WTC11 (cell line): ENCODE data around the gene EEFSEC. TPM values are rescaled to one million over a fixed set of nuclear protein-coding genes. Genes with fewer than 3 reads are reported as not detected.
A peak's percentile ranks its signal among the peaks of the same experiment; 100 is the strongest.

ENCODE experiments used
- ATAC-seq: fragments of 200-7000 bp; cut with Tn5 transposase; 2 replicates; pipeline ENCODE4 v1.10.0; 2021; ENCODE audit warnings: mild to moderate bottlenecking, moderate library complexity
- CTCF ChIA-PET: fragments of 300-600 bp; sonication (Branson Sonifier 250); formaldehyde crosslinking; loops from one replicate; lab custom pipeline; 2021; ENCODE audit warnings: antibody characterized with exemption; lab: Charles Lee
- POLR2A ChIA-PET: fragments of 350-600 bp; sonication (Branson Sonifier 250); formaldehyde crosslinking; loops from one replicate; lab custom pipeline; 2021; ENCODE audit warnings: antibody characterized with exemption; lab: Charles Lee
- DNase-seq: peaks from one replicate; pipeline ENCODE4 v3.0.0; 2021; ENCODE audit warnings: low spot score
- H3K27ac Mint-ChIP-seq: 2 replicates; pipeline ENCODE4 v1.8.0; 2021; ENCODE audit warnings: mixed read lengths
- H3K27me3 Mint-ChIP-seq: 2 replicates; pipeline ENCODE4 v1.8.0; 2021; ENCODE audit warnings: low read depth, mild to moderate bottlenecking, moderate library complexity, mixed read lengths
- H3K36me3 Mint-ChIP-seq: 2 replicates; pipeline ENCODE4 v1.8.0; 2021; ENCODE audit warnings: mixed read lengths
- H3K4me1 Mint-ChIP-seq: 2 replicates; pipeline ENCODE4 v1.8.0; 2022; ENCODE audit warnings: mixed read lengths
- H3K4me3 Mint-ChIP-seq: 2 replicates; pipeline ENCODE4 v1.8.0; 2021; ENCODE audit warnings: mild to moderate bottlenecking, moderate library complexity, mixed read lengths
- H3K9me3 Mint-ChIP-seq: 2 replicates; pipeline ENCODE4 v1.8.0; 2021; ENCODE audit warnings: mixed read lengths
- ESRRA ChIP-seq: sonication (generic); formaldehyde crosslinking; IDR thresholded peaks from 2 replicates; pipeline ENCODE4 v1.8.1; 2022; ENCODE audit warnings: mild to moderate bottlenecking, missing genetic modification reagents, borderline replicate concordance
- GTF2I ChIP-seq: fragments of 250-450 bp; sonication (Bioruptor Pico); conservative IDR thresholded peaks from 2 replicates; pipeline ENCODE4 v1.4.0; 2021; ENCODE audit warnings: mild to moderate bottlenecking
- MXD4 ChIP-seq: fragments of 250-450 bp; sonication (Bioruptor Pico); IDR thresholded peaks from 2 replicates; pipeline ENCODE4 v1.8.0; 2021; ENCODE audit warnings: mild to moderate bottlenecking, moderate library complexity, borderline replicate concordance
- NFATC4 ChIP-seq: fragments of 250-450 bp; sonication (Bioruptor Pico); IDR thresholded peaks from 2 replicates; pipeline ENCODE4 v1.9.0; 2021; ENCODE audit warnings: mild to moderate bottlenecking
- NR3C1 ChIP-seq: sonication (generic); formaldehyde crosslinking; conservative IDR thresholded peaks from 2 replicates; pipeline ENCODE4 v1.8.1; 2023; ENCODE audit warnings: low read depth, mild to moderate bottlenecking, missing genetic modification reagents
- RELA ChIP-seq: sonication (generic); formaldehyde crosslinking; IDR thresholded peaks from 2 replicates; pipeline ENCODE4 v1.8.1; 2022; ENCODE audit warnings: missing genetic modification reagents, mild to moderate bottlenecking, borderline replicate concordance
- SP1 ChIP-seq: sonication (generic); formaldehyde crosslinking; conservative IDR thresholded peaks from 2 replicates; pipeline ENCODE4 v1.8.1; 2022; ENCODE audit warnings: missing genetic modification reagents
- TCF7 ChIP-seq: sonication (generic); formaldehyde crosslinking; IDR thresholded peaks from 2 replicates; pipeline ENCODE4 v1.8.0; 2022; ENCODE audit warnings: mild to moderate bottlenecking, low read depth, missing genetic modification reagents, moderate library complexity
- ZBTB21 ChIP-seq: sonication (generic); formaldehyde crosslinking; IDR thresholded peaks from 2 replicates; pipeline ENCODE4 v1.8.1; 2023; ENCODE audit warnings: mild to moderate bottlenecking, missing genetic modification reagents, borderline replicate concordance
- ZNF671 ChIP-seq: fragments of 250-450 bp; sonication (Bioruptor Pico); IDR thresholded peaks from 2 replicates; pipeline ENCODE4 v1.8.0; 2021; ENCODE audit warnings: mild to moderate bottlenecking
- total RNA-seq: library from RNA; stranded (reverse); gene quantifications from 3 replicates; pipeline ENCODE4 v1.2.3, GENCODE V29; 2021
- TF ChIP-seq, protein P1 (sequence below): sonication (generic); formaldehyde crosslinking; IDR thresholded peaks from 2 replicates; pipeline ENCODE4 v1.8.0; 2023; ENCODE audit warnings: missing genetic modification reagents
- TF ChIP-seq, protein P2 (sequence below): sonication (generic); formaldehyde crosslinking; IDR thresholded peaks from 2 replicates; pipeline ENCODE4 v1.8.1; 2022; ENCODE audit warnings: low read depth, mild to moderate bottlenecking, moderate library complexity, missing genetic modification reagents, borderline replicate concordance
- TF ChIP-seq, protein P3 (sequence below): sonication (generic); formaldehyde crosslinking; IDR thresholded peaks from 2 replicates; pipeline ENCODE4 v1.8.1; 2023; ENCODE audit warnings: mild to moderate bottlenecking, missing genetic modification reagents, moderate library complexity
- TF ChIP-seq, protein P4 (sequence below): sonication (generic); formaldehyde crosslinking; IDR thresholded peaks from 2 replicates; pipeline ENCODE4 v1.8.1; 2023; ENCODE audit warnings: mild to moderate bottlenecking, missing genetic modification reagents, borderline replicate concordance
- TF ChIP-seq, protein P5 (sequence below): fragments of 250-450 bp; sonication (Bioruptor Pico); IDR thresholded peaks from 2 replicates; pipeline ENCODE4 v1.9.0; 2021; ENCODE audit warnings: moderate library complexity, mild to moderate bottlenecking, inconsistent platforms, borderline replicate concordance
- TF ChIP-seq, protein P6 (sequence below): fragments of 250-450 bp; sonication (Bioruptor Pico); IDR thresholded peaks from 2 replicates; pipeline ENCODE4 v1.9.0; 2021; ENCODE audit warnings: mild to moderate bottlenecking, borderline replicate concordance

EEFSEC gene
- total RNA-seq, 1 experiment from 2014 or later = 13.7 TPM

DNA sequence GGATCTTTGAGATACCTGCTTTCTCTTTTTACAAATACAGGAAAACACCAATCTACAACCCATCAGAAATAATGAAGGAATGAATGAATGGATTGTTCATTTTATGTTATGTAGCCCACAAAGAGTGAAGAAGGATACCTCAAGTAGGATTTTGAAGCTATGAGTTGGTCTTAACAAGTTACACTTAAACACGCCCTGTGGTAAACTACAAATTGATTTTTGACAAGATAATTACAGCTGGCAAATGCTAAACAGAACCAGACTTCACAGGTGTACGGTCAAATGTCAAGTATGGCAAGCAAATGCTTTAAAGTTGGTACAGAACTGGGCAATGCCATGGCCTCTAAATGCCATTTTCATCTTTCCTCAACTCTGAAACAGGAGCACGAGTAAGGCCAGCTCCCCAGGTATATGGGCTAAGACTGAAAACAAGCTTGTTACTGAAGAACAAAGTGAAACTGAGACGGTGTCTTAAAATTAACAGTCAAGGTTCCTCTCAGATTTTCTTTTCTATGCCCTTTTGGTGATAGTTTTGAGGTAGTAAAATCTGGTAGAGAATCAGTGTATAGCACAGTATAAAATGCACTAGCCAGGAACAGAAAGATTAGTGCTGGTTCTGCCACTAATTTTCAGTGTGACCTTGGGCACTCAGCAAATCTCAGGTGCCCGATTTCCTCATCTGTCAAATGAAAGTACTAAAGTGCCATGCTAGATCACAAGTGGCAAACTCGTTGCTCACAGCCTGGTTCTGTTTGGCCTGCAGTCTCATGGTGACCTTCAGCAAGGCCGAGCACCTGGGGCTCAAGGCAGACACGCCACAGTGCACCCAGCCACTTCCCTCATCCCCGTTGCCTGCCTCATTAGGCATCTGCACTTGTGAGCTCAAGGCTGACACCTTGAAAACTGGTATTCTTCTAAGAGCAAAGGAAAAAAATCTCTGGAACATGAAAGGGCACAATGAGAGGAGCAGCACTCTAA, 39.2 kb upstream of the EEFSEC start:
- H3K27me3 Mint-ChIP-seq = no peaks in the 10 kb centered on the region
- H3K27ac Mint-ChIP-seq = no peak overlapping the region
- POLR2A ChIA-PET = no interaction called here

DNA sequence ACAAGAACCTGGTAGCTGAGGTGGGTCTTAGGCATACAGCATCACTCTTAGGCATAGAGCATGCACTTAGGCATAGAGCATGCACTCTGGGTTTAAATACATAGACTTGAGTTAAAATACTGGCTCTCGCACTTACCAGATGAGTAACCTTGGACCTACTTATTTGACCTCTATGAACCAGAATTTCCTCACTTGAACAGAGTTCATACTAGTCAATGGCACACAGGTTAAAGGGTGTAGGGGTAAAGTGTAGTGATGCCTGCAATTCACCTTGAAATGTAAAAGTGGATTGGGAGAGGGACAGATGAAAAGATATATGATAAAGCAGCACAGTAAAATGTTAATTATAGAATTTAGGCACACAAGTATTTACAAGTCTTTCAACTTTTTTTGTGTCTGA, 31.3 kb upstream of the EEFSEC start:
- POLR2A ChIA-PET = no interaction called here
- CTCF ChIA-PET = interaction anchor here (1.0 kb wide), 1 partner anchor 27 kb away, joined by 3 read pairs; no protein-coding TSS in a partner anchor
- Mint-ChIP-seq H3K27me3 (no peaks in the 10 kb centered on the region; the same call in 1 of the 2 replicates), H3K4me1 (peaks cover 15% of the 10 kb centered on the region), H3K9me3 (0 out of 2 replicates have a peak, but pooled peaks cover 7% of the 10 kb centered on the region), H3K36me3 (peaks cover 26% of the 10 kb centered on the region), H3K4me3 (peak overlapping the region; percentile 97), H3K27ac (peak overlapping the region; percentile 58; the same call in 1 of the 2 replicates)
- DNase-seq = no peak
- no peak for ATAC-seq
- TF ChIP-seq, protein P1, sequence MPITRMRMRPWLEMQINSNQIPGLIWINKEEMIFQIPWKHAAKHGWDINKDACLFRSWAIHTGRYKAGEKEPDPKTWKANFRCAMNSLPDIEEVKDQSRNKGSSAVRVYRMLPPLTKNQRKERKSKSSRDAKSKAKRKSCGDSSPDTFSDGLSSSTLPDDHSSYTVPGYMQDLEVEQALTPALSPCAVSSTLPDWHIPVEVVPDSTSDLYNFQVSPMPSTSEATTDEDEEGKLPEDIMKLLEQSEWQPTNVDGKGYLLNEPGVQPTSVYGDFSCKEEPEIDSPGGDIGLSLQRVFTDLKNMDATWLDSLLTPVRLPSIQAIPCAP (CRISPR knock-in tag) = no peak
- TF ChIP-seq ESRRA = no peak
- TF ChIP-seq, protein P2, sequence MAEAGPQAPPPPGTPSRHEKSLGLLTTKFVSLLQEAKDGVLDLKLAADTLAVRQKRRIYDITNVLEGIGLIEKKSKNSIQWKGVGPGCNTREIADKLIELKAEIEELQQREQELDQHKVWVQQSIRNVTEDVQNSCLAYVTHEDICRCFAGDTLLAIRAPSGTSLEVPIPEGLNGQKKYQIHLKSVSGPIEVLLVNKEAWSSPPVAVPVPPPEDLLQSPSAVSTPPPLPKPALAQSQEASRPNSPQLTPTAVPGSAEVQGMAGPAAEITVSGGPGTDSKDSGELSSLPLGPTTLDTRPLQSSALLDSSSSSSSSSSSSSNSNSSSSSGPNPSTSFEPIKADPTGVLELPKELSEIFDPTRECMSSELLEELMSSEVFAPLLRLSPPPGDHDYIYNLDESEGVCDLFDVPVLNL (CRISPR knock-in tag) = no peak
- TF ChIP-seq, protein P3, sequence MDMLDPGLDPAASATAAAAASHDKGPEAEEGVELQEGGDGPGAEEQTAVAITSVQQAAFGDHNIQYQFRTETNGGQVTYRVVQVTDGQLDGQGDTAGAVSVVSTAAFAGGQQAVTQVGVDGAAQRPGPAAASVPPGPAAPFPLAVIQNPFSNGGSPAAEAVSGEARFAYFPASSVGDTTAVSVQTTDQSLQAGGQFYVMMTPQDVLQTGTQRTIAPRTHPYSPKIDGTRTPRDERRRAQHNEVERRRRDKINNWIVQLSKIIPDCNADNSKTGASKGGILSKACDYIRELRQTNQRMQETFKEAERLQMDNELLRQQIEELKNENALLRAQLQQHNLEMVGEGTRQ (CRISPR knock-in tag) = no peak
- no peak for TF ChIP-seq GTF2I (CRISPR knock-in tag)
- TF ChIP-seq, protein P4, sequence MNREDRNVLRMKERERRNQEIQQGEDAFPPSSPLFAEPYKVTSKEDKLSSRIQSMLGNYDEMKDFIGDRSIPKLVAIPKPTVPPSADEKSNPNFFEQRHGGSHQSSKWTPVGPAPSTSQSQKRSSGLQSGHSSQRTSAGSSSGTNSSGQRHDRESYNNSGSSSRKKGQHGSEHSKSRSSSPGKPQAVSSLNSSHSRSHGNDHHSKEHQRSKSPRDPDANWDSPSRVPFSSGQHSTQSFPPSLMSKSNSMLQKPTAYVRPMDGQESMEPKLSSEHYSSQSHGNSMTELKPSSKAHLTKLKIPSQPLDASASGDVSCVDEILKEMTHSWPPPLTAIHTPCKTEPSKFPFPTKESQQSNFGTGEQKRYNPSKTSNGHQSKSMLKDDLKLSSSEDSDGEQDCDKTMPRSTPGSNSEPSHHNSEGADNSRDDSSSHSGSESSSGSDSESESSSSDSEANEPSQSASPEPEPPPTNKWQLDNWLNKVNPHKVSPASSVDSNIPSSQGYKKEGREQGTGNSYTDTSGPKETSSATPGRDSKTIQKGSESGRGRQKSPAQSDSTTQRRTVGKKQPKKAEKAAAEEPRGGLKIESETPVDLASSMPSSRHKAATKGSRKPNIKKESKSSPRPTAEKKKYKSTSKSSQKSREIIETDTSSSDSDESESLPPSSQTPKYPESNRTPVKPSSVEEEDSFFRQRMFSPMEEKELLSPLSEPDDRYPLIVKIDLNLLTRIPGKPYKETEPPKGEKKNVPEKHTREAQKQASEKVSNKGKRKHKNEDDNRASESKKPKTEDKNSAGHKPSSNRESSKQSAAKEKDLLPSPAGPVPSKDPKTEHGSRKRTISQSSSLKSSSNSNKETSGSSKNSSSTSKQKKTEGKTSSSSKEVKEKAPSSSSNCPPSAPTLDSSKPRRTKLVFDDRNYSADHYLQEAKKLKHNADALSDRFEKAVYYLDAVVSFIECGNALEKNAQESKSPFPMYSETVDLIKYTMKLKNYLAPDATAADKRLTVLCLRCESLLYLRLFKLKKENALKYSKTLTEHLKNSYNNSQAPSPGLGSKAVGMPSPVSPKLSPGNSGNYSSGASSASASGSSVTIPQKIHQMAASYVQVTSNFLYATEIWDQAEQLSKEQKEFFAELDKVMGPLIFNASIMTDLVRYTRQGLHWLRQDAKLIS (CRISPR knock-in tag) = no peak
- TF ChIP-seq RELA = no peak
- TF ChIP-seq, protein P5, sequence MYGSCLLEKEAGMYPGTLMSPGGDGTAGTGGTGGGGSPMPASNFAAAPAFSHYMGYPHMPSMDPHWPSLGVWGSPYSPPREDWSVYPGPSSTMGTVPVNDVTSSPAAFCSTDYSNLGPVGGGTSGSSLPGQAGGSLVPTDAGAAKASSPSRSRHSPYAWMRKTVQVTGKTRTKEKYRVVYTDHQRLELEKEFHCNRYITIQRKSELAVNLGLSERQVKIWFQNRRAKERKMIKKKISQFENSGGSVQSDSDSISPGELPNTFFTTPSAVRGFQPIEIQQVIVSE (CRISPR knock-in tag) = no peak
- no peak for TF ChIP-seq NFATC4 (CRISPR knock-in tag)
- TF ChIP-seq SP1 = no peak
- TF ChIP-seq, protein P6, sequence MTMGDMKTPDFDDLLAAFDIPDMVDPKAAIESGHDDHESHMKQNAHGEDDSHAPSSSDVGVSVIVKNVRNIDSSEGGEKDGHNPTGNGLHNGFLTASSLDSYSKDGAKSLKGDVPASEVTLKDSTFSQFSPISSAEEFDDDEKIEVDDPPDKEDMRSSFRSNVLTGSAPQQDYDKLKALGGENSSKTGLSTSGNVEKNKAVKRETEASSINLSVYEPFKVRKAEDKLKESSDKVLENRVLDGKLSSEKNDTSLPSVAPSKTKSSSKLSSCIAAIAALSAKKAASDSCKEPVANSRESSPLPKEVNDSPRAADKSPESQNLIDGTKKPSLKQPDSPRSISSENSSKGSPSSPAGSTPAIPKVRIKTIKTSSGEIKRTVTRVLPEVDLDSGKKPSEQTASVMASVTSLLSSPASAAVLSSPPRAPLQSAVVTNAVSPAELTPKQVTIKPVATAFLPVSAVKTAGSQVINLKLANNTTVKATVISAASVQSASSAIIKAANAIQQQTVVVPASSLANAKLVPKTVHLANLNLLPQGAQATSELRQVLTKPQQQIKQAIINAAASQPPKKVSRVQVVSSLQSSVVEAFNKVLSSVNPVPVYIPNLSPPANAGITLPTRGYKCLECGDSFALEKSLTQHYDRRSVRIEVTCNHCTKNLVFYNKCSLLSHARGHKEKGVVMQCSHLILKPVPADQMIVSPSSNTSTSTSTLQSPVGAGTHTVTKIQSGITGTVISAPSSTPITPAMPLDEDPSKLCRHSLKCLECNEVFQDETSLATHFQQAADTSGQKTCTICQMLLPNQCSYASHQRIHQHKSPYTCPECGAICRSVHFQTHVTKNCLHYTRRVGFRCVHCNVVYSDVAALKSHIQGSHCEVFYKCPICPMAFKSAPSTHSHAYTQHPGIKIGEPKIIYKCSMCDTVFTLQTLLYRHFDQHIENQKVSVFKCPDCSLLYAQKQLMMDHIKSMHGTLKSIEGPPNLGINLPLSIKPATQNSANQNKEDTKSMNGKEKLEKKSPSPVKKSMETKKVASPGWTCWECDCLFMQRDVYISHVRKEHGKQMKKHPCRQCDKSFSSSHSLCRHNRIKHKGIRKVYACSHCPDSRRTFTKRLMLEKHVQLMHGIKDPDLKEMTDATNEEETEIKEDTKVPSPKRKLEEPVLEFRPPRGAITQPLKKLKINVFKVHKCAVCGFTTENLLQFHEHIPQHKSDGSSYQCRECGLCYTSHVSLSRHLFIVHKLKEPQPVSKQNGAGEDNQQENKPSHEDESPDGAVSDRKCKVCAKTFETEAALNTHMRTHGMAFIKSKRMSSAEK = no peak
- TF ChIP-seq TCF7 = no peak
- no peak for TF ChIP-seq ZBTB21

More for the DNA sequence above, 39.2 kb upstream of the EEFSEC start:
- DNase-seq = no peak
- no peak for ATAC-seq
- CTCF ChIA-PET = no interaction called here
- H3K4me1 Mint-ChIP-seq = peaks cover 8% of the 10 kb centered on the region
- H3K4me3 Mint-ChIP-seq = no peak overlapping the region
- peaks cover 74% of the 10 kb centered on the region for H3K36me3 Mint-ChIP-seq
- no peaks in the 10 kb centered on the region for H3K9me3 Mint-ChIP-seq
- TF ChIP-seq NR3C1 (CRISPR knock-in tag) (no peak), ZNF671 (CRISPR knock-in tag) (no peak), MXD4 (CRISPR knock-in tag) (no peak)
- TF ChIP-seq, protein P2 (CRISPR knock-in tag) = no peak
